NT2/D1 (cell line): ENCODE measurements around the gene CDH20.

Experiments used
- YY1 ChIP-seq: IDR thresholded peaks from 2 replicates; pipeline ENCODE4 v1.6.1; 2011; ENCODE audit not compliant: insufficient read length, insufficient read depth
- ZNF274 ChIP-seq: IDR thresholded peaks from 2 replicates; pipeline ENCODE4 v1.6.1; 2011; ENCODE audit warnings: mild to moderate bottlenecking, low read depth, low read length

GRCh38 chr18:61542596-61542995, 209.4 kb downstream of the CDH20 start:
- TF ChIP-seq ZNF274 (no peak), YY1 (no peak)
